LNCAP (cell line): ENCODE data around the gene SF1.

Experiments
- TF ChIP-seq, protein P1 (sequence below): fragments of 450-650 bp; IDR thresholded peaks from 2 replicates; pipeline ENCODE4 v1.5.1; 2017; ENCODE audit warnings: mild to moderate bottlenecking

SF1 gene

DNA sequence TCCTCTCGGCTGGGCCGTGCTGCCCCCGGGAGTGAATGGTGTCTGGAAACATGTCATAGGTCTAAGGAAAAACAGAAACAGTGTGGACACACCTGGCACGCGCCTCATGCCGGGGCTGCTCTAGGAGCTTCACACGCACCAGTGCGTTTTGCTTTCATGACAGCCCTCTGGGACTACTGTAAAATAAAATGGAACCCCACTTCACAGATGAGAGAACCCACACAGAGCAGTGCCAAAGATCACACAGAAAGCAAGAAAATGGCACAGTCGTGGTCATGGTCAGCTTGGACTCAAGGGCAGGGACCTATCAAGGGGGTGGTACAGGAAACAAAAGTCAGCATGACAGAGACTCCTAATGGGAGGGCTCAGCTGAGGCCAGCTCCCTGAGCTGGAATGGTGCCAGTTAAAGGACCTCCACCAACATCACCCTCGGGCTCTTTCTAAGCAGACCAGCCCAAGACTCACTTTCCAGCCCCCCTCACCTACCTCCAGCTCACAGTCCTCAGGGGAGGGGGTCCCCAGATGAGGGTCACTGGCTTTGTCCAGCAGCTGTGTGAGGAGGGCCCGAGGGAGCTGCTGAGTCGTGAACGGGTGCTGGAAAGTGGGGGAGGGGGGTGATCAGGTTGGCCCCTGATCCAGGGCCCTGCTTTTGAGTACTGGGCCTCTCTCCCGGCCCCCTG is 21.4 kb upstream of the SF1 start:
- TF ChIP-seq, protein P1, sequence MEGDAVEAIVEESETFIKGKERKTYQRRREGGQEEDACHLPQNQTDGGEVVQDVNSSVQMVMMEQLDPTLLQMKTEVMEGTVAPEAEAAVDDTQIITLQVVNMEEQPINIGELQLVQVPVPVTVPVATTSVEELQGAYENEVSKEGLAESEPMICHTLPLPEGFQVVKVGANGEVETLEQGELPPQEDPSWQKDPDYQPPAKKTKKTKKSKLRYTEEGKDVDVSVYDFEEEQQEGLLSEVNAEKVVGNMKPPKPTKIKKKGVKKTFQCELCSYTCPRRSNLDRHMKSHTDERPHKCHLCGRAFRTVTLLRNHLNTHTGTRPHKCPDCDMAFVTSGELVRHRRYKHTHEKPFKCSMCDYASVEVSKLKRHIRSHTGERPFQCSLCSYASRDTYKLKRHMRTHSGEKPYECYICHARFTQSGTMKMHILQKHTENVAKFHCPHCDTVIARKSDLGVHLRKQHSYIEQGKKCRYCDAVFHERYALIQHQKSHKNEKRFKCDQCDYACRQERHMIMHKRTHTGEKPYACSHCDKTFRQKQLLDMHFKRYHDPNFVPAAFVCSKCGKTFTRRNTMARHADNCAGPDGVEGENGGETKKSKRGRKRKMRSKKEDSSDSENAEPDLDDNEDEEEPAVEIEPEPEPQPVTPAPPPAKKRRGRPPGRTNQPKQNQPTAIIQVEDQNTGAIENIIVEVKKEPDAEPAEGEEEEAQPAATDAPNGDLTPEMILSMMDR: no peak

DNA sequence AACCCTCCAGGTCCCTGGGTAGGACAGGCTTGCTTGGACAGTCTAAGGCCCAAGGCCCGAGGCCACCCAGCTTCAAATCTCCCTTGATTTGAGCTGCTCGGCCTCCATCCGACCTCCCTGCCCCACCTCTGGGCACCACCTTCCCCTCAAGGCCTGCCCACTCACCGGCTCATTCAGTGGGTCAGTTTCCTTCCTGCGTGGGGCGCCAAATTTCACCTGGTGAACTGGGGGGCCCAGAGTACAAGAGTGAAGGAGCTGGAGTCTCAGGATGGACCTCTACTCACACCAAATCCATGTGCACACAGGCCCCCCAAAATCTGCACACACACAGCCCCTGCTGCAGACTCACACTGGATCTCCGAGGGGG is 20.9 kb upstream of the SF1 start:
- TF ChIP-seq, protein P1: no peak

DNA sequence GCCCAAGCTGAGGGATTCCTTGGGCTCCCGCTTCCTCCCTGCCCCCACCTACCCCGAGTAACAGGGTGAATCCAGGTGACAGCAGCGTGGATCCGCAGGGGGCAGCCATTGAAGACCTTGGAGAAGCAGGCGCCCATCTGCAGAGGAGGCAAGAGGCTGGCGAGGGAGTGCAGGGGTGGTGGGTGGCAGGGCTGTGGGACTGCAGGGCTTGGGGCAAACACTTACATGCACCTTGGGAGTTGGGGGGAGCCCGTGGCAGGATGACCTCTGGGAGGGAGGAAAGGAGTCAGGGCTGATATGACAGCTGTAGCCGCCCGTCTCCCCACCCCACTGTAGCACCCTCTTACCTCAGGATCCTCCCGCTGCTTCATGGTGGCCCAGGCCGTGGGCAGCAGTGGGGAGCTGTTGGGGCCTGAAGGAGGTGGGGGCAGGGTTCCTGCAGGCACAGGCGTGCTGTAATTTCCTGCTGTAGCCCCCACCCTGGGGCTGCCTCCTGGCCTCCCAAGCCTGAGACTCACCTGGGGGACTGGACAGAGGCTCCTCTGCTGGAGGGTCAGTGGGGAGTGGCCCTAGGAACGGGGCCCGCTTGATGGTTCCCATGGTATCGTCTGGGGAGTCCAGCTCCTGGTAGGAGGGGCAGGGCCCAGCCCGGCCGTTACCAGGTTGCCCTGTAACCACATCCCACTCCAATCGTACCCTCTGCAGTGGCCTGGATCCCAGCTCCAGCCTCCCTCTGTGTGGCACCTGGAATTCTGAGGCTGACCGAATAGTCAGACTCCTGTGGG is 18.6 kb upstream of the SF1 start:
- TF ChIP-seq, protein P1: no peak

DNA sequence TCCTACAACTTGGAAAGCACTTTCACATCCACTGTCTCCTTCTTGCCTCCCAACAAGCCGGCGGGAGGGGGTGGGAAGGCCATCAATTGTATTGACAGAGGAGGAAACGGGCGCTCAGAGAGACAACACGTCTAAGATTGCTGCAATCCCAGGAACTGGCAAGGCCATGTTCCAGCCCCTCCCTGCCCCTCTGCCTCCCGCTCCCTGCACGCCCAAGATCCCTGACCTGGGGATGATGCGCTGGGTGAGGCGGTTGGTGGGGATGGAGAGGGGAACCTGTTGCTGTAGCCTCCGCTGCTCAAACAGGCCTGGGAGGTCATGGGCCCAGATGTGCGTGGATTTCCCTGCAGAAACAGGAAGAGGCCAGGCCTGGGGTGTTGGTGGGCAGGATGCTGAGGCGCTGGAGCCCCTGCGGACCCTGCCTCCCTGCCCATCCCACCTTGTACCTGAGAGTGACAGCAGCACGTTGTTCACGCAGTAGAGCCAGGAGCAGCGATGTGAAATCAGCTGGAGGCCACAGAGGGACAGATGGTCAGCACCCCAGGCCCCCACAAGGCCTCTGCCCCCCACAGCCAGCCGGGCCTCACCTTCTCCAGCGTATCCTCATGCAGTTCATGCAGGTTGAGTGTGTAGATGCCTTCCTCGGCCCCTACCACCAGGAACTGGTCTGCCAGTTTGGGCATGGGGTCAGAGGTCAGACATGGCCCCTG is 17.9 kb upstream of the SF1 start:
- TF ChIP-seq, protein P1: no peak

DNA sequence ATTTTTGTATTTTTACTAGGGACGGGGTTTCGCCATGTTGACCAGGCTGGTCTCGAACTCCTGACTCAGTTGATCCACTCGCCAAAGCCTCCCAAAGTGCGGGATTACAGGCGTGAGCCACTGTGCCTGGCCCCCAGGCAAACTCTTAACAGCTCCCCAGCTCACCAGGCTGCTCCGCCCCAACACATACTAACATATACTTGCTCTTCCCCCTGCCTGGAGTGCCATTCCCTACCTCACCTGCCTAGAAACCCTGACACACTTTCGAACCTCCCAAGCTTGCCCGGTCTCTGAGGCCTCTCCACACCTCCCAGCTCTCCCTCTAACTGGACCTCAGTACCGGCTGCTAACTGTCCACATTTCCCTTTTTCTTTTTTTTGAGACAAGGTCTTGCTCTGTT is 16.2 kb upstream of the SF1 start:
- TF ChIP-seq, protein P1: no peak

DNA sequence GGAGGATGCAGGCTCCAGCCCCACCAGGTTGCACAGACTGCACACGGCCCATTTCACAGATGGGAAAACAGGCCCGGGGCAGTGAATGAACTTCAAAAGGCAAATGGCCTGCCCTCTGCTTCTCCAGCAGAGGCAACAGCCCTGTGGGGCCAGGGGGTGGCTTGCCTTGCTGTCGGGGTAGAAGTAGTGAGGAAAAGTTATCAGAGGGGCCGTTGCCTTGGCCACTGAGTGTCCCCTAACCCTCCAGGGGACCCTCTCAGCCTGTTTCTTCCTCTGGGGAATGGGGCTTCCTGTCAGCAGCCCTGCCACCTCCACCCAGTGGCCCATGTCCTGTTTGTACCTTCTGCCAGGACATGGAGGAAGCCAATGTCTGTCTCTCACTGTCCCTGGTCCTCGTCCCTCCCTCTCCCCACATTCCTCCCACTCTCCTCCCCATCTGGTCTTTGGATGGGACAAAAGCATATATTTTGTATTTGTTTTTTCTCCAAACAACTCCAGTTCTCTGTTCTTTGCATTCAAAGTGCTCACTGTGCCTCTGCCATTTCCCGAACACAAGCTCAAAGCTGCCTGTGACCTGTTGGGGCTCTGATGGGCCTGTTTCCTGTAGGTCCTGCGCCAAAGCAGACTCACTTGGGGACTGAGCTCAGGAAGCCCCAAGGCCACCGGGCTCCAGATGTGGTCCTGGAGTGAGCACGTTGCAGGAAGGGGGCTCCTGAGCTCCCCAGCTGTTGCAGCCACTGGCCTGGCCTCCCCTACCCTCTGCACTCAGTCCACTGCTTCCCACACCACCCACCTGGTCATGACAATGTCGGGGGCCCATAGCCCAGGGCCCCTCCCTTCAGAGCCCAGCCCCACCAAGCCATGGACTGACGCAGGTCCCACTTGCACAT is 15.2 kb upstream of the SF1 start:
- TF ChIP-seq, protein P1: no peak

DNA sequence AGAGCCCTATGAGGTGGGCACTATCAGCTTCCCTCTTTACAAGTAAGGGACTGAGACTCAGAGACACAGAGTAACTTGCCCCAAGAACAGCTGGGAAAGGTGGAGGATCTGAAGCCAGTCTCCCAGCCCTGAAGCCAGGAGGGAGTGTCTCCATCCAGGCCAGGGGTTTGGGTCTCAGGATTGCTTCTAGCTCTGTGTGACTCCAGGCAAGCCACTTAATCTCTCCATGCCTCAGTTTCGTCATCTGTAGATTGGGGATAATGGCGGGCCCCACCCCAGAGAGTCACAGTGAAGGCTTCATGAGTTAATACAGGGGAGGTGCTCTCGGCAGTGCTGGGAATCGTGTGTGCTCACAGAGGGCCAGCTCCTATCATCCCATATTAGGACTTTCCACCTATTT is 14.1 kb upstream of the SF1 start:
- TF ChIP-seq, protein P1: no peak
